ENCODE data around the gene C3orf20. TPM values are rescaled to one million over a fixed set of nuclear protein-coding genes. Genes with fewer than 3 reads are reported as not detected.

The C3orf20 gene
- total RNA-seq, 3 donors from 2014 or later, result 0.15 to 0.16 TPM; not detected in 1

DNA sequence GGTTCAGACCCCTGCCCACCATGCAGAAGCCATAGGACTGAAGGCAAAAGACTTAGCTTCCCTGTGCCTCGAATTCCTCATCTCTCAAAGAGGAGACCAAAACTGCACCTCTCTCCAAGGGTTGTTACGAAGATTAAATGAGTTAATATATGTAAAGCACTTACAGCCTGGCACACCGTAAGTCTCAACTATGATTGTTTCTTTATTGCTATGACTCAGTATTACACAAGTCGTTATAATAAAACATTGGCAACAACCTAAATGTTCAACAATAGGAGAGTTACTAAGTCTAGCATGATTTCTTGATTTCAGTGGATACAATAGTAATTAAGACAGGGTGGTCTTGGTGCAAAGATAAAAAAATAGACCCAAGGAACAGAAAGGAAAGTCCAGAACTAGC, 124.2 kb downstream of the C3orf20 start:
- Histone ChIP-seq H3K27me3 (no peaks in the 10 kb centered on the region), H3K9me3 (no peaks in the 10 kb centered on the region), H3K4me1 (no peaks in the 10 kb centered on the region), H3K36me3 (no peaks in the 10 kb centered on the region), H3K4me3 (no peak overlapping the region), H3K27ac (no peak overlapping the region)
- intact Hi-C loops (cut with DNase I; ENCODE audit: low total_unique reads), result no loop called here
- DNase-seq (ENCODE audit: low spot score in 2 of 2), result no peak
- TF ChIP-seq POLR2A (IDR thresholded peaks at IDR 0.05) (no peak), POLR2AphosphoS5 (IDR thresholded peaks at IDR 0.05) (no peak)
- TF ChIP-seq, protein P1, sequence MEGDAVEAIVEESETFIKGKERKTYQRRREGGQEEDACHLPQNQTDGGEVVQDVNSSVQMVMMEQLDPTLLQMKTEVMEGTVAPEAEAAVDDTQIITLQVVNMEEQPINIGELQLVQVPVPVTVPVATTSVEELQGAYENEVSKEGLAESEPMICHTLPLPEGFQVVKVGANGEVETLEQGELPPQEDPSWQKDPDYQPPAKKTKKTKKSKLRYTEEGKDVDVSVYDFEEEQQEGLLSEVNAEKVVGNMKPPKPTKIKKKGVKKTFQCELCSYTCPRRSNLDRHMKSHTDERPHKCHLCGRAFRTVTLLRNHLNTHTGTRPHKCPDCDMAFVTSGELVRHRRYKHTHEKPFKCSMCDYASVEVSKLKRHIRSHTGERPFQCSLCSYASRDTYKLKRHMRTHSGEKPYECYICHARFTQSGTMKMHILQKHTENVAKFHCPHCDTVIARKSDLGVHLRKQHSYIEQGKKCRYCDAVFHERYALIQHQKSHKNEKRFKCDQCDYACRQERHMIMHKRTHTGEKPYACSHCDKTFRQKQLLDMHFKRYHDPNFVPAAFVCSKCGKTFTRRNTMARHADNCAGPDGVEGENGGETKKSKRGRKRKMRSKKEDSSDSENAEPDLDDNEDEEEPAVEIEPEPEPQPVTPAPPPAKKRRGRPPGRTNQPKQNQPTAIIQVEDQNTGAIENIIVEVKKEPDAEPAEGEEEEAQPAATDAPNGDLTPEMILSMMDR (IDR thresholded peaks at IDR 0.05), result no peak

DNA sequence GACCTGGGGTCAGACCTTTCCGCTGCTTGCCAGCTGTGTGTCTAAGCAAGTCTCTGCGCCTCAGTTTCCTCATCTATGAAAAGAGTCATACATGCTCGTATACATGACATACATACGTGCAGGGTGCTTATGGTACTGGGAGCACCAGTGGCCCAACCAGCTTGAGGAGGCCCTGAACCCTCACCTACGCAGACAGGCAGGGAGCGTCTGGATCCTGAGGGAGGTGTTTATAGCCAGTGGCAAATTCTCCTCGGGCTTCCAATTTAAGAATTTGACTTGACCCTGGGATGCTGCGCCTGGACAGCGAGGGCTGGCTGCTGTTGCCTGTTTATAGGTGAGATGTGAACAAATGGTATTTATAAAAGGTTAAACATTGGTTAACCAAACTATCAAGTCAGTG, 126.1 kb downstream of the C3orf20 start:
- TF ChIP-seq POLR2AphosphoS5 (IDR thresholded peaks at IDR 0.05) (no peak), POLR2A (IDR thresholded peaks at IDR 0.05) (no peak)
- TF ChIP-seq, protein P1 (IDR thresholded peaks at IDR 0.05), result no peak
- Histone ChIP-seq H3K4me3 (no peak overlapping the region), H3K27me3 (no peaks in the 10 kb centered on the region), H3K27ac (no peak overlapping the region), H3K9me3 (no peaks in the 10 kb centered on the region), H3K4me1 (no peaks in the 10 kb centered on the region), H3K36me3 (no peaks in the 10 kb centered on the region)
- intact Hi-C loops (cut with DNase I; ENCODE audit: low total_unique reads), result loop anchor here (10.0 kb wide), 1 partner anchor 316 kb away; no protein-coding TSS in a partner anchor
- DNase-seq (ENCODE audit: low spot score in 2 of 2), result no peak

DNA sequence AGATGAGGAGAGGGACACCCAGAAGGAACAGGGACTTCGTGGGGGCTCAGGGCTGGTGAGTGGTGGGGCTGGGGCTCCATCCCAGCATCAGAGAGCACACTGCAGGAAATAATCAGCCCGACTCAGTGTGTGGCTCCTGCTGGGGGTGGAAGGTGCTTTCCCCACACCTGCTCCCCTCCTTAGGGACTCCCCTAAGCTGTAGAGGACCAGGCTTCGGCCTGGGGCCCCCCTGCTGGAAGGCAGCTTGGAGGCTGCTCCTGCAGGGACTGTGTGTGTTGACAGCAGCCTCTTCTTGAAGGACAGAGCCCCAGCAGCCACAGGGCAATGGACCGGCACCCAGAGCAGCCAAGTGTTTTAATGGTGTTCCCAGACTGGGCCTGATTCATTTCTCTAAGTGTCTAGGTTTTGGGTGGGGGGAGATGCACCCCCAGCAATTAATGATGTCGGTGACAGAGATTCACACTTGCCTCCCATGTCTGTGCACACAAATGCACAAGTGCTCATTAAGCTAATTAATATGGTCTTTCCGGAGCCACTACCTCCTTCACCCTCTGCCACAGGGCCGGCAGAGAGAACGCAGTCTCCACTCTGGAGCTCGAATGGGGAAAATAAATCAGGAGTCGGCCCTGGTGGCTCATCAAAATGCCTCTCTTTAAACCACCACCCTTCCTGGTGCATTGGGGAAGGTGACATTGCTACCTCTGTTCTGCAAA, 126.9 kb downstream of the C3orf20 start:
- peak overlapping the region in 1 of 2 donors; percentile 43 for H3K27ac ChIP-seq
- TF ChIP-seq POLR2A (IDR thresholded peaks at IDR 0.05) (no peak), POLR2AphosphoS5 (IDR thresholded peaks at IDR 0.05) (no peak)
- TF ChIP-seq, protein P1 (IDR thresholded peaks at IDR 0.05), result no peak
- no peak overlapping the region for H3K4me3 ChIP-seq
- no peaks in the 10 kb centered on the region for H3K9me3 ChIP-seq
- DNase-seq (ENCODE audit: low spot score in 2 of 2), result no peak
- H3K27me3 ChIP-seq, result no peaks in the 10 kb centered on the region
- H3K36me3 ChIP-seq, result no peaks in the 10 kb centered on the region
- intact Hi-C loops (cut with DNase I; ENCODE audit: low total_unique reads), result loop anchor here (10.0 kb wide), 1 partner anchor 317 kb away; no protein-coding TSS in a partner anchor
- H3K4me1 ChIP-seq, result no peaks in the 10 kb centered on the region

DNA sequence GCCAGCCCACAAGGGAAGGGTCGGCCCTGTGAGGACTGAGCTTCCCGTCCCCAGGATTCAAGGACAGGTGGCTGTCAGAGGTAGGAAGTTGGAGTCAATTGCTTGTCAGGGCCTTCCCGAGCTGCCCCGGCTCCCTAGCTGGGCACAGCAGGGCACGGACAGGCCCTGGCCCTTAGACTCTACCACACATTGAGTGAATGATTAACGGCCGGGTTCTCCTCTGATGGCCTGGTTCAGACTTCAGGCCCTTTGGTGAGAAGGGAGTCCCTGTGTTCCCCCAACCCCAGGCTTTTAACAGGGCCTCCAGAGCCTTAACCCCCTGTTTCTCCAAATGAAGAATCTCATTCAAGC, 127.4 kb downstream of the C3orf20 start:
- intact Hi-C loops (cut with DNase I; ENCODE audit: low total_unique reads), result loop anchor here (10.0 kb wide), 1 partner anchor 318 kb away; no protein-coding TSS in a partner anchor
- Histone ChIP-seq H3K36me3 (no peaks in the 10 kb centered on the region), H3K4me1 (no peaks in the 10 kb centered on the region), H3K27ac (peak overlapping the region in 1 of 2 donors; percentile 43), H3K9me3 (no peaks in the 10 kb centered on the region), H3K4me3 (no peak overlapping the region), H3K27me3 (no peaks in the 10 kb centered on the region)
- no peak for DNase-seq (ENCODE audit: low spot score in 2 of 2)
- no peak for TF ChIP-seq POLR2A (IDR thresholded peaks at IDR 0.05)
- TF ChIP-seq, protein P1 (IDR thresholded peaks at IDR 0.05), result no peak
- TF ChIP-seq POLR2AphosphoS5 (IDR thresholded peaks at IDR 0.05), result no peak
